ENCODE results near the gene TMIE.

GRCh38 chr3:46679681-46680080, 21.5 kb upstream of the TMIE start:
- no peak for TF ChIP-seq EZH2 (IDR thresholded peaks at IDR 0.05; ENCODE audit: low read length)
- TF ChIP-seq CTCF (optimal IDR thresholded peaks at IDR 0.05 in 1 of 3, IDR thresholded peaks at IDR 0.05 in 1 of 3, conservative IDR thresholded peaks at IDR 0.05 in 1 of 3; ENCODE audit: extremely low read depth in 1 of 3, insufficient read depth in 2 of 3, low read length in 3 of 3), result no peak
